HG03159 (cell line): ENCODE data around the gene CAV2.
"Not testable (repeated sequence)": the region's sequence is repeated elsewhere in the genome, so short reads cannot be mapped to it uniquely, and the experiment has no call there.

Source experiments
- ATAC-seq: cut with Tn5 transposase; IDR thresholded peaks from one replicate; pipeline ENCODE4 v1.9.1; 2021; ENCODE audit warnings: mild to moderate bottlenecking, moderate library complexity; ENCODE audit not compliant: unreplicated experiment

The CAV2 gene, protein sequence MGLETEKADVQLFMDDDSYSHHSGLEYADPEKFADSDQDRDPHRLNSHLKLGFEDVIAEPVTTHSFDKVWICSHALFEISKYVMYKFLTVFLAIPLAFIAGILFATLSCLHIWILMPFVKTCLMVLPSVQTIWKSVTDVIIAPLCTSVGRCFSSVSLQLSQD

GRCh38 chr7:116499168-116500077, at the start of gene CAV2:
CAV2 (plus strand) TSS chr7:116499738; CDS start chr7:116499782, 44 bp downstream.
- ATAC-seq, result no peak

- no peak for ATAC-seq
Observed at GRCh38 chr7:116449950-116450349, 49.6 kb upstream of the CAV2 start.

DNA sequence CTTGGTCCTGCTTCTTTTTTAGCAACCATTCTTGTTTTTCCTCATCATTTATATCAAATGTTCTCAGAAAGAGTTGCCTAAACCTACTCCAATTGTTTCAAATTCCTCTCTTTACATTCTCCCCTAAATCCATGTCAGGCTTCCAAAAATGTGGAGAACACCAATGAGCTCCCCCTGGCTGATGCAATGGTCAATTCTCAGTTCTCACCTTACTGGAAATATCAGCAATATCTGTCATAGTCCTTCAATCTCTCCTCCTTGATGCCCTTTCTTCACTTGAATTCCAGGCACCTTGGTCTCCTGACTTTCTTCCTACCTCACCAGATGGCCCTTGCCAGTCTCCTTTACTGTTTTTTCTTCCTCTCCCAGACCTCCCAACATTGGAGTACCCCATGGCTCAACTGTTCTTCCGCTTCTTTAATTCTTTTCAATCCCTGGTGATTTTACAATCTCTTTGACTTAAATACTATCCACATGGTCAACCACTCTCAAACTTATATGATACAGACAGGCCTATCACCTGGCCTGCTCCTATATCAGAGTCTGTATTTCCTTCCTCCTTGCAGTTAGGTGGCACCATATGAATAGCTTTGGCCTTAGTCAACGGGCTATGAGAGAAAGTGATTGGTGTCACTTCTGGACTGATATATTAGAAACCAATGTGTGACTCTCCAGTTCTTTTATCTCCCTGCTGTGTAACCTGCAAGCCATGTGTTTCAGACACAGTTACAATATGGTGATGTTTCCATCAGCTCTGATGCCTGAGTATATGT, 47.4 kb upstream of the CAV2 start:
- ATAC-seq, result no peak

GRCh38 chr7:116454377-116454776, 45.2 kb upstream of the CAV2 start:
- no peak for ATAC-seq

- ATAC-seq, result no peak
Observed at GRCh38 chr7:116455009-116455408, 44.5 kb upstream of the CAV2 start.

- no peak for ATAC-seq
Observed at GRCh38 chr7:116455499-116455898, 44.0 kb upstream of the CAV2 start.

- no peak for ATAC-seq
Observed at GRCh38 chr7:116461500-116461899, 38.0 kb upstream of the CAV2 start.

DNA sequence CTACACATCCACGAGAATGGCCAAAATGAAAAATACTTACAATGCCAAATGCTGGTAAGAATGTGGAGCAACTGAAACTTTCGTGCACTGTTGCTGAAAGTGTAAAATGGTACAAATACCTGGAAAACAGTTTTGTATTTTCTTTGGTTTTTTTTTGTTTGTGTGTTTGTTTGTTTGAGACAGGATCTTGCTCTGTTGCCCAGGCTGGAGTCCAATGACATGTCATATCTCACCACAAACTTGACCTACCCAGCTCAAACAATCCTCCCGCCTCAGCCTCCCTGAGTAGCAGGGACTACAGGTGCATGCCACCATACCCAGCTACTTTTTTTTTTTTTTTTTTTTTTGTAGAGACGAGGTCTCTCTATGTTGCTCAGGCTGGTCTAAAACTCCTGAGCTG, 35.6 kb upstream of the CAV2 start:
- no peak for ATAC-seq

- no peak for ATAC-seq
Observed at GRCh38 chr7:116464375-116464774, 35.2 kb upstream of the CAV2 start.

DNA sequence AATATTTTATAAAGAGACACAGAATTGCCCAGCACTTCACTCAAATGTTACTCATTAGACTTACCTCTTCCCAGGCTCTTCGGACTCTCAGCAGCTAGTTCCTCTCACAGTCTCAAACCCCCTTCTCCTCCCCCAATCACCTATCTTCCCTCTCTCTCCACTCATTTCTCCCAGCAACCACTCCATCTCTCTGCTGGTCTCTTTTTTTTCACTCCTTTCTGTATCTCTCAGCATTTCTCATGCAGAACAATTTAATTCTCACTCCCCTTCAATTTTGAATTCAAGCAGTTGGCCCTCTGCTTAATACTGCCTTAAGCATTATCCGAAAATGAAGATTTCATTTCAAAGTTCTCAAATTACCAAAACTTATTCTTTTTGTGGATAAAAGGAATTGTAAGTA, 34.4 kb upstream of the CAV2 start:
- no peak for ATAC-seq

- no peak for ATAC-seq
Observed at GRCh38 chr7:116468534-116468933, 31.0 kb upstream of the CAV2 start.

GRCh38 chr7:116477625-116478024, 21.9 kb upstream of the CAV2 start:
- no peak for ATAC-seq

GRCh38 chr7:116478834-116479233, 20.7 kb upstream of the CAV2 start:
- no peak for ATAC-seq

DNA sequence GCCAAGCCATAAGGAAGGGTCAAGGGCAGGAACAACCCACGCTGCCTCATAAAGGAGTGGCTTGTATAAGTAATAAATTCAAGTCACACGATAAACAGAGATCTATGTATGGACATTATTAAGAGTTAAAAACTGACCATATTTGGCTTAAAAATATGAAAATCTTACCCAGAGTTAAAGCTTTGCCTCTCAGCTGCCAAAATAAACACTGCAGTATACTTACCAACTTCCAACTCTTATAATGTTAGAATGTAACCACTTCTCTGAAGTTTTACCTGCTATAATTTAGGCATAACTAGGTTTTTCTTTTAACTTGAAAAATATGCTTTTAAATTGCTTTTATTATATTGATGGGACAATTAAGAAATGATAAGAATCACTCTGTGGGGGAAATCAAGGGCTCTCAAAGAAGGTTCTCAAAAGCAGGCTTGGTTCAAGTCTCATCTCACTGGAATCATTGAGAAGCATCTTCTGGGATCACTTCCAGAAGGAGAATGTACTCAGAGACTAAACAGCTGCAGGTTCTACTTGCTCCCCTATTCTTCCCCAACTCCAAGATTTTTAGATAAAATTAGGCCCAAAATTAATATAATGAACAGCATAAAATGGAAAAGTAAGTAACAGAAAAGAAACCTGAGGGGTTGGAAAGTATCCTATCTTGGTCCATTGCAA, 16.1 kb upstream of the CAV2 start:
- ATAC-seq, result no peak

DNA sequence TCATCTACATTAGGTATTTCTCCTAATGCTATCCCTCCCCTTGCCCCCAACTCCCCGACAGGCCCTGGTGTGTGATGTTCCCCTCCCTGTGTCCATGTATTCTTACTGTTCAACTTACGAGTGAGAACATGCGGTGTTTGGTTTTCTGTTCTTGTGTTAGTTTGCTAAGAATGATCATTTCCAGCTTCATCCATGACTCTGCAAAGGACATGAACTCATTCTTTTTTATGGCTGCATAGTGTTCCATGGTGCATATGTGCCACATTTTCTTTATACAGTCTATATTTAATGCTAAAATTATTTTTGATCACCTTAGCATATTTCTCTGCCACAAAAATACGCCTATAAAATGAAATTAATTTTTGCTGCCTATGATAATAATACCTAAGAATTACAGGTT, 15.1 kb upstream of the CAV2 start:
- ATAC-seq, result not testable (repeated sequence)

DNA sequence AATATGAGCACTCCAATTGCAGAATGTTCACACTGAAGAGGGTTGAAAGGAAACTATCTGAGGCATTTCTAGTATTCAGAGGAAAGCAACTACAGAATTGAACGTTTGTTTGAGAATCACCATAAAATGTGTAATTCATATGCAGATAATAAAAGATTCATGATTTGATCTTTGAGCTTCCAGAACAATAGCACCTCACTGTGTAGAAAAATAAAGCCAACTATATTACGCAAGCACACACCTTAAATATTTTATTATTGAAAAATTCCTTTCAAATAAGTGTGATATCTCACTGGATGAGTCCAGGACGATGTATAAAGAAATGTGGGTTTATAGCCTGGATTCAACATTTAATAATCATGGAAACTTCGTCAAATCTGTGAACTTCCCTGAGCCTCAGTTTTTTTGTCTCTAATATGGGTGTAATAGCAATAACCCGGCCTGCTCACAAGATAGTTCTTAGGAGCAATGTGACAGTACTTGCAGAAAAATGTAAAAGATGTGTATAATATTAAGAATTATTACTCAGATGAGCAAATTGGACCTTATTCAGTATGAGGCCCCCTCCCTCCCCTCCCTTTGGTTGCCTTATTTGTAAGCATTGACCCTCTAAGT, 11.5 kb upstream of the CAV2 start:
- ATAC-seq, result no peak

GRCh38 chr7:116490351-116490750, 9.2 kb upstream of the CAV2 start:
- no peak for ATAC-seq

DNA sequence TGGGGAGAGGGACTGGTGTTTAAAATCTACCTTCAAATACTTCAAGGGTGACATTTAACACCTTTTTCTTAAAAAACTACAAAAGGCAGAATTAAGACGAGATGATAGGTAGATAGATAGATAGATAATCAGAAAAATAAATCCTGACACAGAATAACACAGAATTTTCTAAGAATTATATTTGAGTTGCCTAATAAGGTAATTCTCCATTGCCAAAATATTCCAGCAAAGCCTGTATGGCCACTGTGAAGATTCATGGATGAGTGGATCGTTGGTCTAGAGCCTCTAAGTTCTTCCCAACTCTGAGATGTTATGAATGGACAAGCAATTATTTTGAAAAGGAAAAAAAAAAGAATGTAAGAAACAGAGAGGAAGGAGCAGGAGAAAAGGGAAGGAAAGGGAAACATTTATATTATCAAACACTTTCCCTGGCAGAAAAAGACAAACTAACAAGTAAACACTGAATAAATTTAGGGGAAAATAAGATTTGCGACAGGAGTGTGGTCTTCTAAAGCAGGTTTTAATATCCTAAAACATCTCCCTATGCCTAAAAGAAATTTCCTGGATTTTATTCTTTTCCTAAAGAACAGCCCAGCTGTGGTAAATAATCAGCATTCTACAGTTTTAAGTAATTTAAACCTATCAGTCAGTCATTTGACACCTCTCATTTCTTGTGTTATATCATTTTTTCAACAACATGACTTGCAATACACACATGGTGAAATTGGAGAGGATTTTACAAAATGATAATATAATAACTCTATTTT, 7.5 kb upstream of the CAV2 start:
- ATAC-seq, result no peak

DNA sequence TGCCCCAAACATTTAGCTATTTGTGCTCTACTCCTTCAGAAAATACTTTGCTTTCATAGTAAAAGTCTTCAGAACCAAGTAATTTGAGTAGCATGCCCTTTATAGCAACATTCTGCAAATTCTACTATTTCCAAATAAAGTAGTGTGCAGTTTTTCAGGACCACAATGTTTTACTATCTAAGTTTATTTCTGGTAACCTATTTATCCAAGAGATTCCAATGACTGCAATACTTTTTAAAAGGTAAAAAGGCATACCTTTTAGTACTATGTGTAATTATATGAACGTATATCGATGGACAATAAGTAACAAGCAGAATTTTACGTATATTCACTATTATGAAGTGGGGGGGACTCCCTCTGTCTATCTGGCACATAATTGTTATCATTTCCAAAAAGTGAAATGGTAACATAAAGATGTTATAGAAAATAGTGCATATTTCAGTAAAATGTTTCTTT, 6.9 kb upstream of the CAV2 start:
- no peak for ATAC-seq

DNA sequence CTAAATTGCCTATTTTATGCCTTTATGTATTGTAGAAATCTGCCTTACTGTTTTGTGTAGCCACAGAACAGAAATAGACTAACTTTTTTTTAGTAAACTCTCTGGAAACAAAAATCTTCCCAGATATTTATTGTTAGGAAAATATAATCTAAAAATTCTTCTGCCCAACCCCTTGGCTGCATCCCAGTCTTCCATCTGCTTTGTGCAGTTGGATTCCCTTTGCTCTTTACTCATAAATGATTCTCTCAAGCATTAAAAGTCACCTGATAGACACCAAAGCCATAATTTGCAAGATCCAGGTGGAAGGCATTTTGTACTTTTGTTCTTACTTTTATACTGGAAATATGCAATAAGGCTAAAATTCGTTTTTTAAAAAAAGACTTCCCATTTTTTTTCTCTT, 6.1 kb upstream of the CAV2 start:
- no peak for ATAC-seq
